Measurements from ENCODE around the gene PDE4D.

GRCh38 chr5:58934629-58935097, 958.9 kb downstream of the PDE4D start:
- TF ChIP-seq, protein P1, sequence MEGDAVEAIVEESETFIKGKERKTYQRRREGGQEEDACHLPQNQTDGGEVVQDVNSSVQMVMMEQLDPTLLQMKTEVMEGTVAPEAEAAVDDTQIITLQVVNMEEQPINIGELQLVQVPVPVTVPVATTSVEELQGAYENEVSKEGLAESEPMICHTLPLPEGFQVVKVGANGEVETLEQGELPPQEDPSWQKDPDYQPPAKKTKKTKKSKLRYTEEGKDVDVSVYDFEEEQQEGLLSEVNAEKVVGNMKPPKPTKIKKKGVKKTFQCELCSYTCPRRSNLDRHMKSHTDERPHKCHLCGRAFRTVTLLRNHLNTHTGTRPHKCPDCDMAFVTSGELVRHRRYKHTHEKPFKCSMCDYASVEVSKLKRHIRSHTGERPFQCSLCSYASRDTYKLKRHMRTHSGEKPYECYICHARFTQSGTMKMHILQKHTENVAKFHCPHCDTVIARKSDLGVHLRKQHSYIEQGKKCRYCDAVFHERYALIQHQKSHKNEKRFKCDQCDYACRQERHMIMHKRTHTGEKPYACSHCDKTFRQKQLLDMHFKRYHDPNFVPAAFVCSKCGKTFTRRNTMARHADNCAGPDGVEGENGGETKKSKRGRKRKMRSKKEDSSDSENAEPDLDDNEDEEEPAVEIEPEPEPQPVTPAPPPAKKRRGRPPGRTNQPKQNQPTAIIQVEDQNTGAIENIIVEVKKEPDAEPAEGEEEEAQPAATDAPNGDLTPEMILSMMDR (IDR thresholded peaks at IDR 0.05; ENCODE audit: insufficient read depth, low read depth, low read length) = no peak
- no peak for TF ChIP-seq EZH2 (IDR thresholded peaks at IDR 0.05; ENCODE audit: insufficient read depth, low read length)

All from astrocyte (in vitro differentiated cells and primary cell).